Measurements from ENCODE around the gene C1orf116. TPM values are rescaled to one million over a fixed set of nuclear protein-coding genes. Genes with fewer than 3 reads are reported as not detected.
A peak's percentile ranks its signal among the peaks of the same experiment; 100 is the strongest.

The C1orf116 gene
- total and polyA plus RNA-seq, 2 experiments from 2014 or later: 0.21 to 0.29 TPM

- Histone ChIP-seq H3K36me3 (peaks cover 8% of the 10 kb centered on the region), H3K27ac (peak within 1 kb of the TSS; percentile 89), H3K4me1 (ENCODE audit: low read depth) (peaks cover 11% of the 10 kb centered on the region), H3K9me3 (ENCODE audit: low read depth) (no peaks in the 10 kb centered on the region), H3K4me3 (peak within 1 kb of the TSS; percentile 58), H3K27me3 (no peaks in the 10 kb centered on the region)
- DNase-seq (ENCODE audit: low read depth in 1 of 2, low spot score in 1 of 2): peak; percentile 95 to 100
- TF ChIP-seq, protein P1, sequence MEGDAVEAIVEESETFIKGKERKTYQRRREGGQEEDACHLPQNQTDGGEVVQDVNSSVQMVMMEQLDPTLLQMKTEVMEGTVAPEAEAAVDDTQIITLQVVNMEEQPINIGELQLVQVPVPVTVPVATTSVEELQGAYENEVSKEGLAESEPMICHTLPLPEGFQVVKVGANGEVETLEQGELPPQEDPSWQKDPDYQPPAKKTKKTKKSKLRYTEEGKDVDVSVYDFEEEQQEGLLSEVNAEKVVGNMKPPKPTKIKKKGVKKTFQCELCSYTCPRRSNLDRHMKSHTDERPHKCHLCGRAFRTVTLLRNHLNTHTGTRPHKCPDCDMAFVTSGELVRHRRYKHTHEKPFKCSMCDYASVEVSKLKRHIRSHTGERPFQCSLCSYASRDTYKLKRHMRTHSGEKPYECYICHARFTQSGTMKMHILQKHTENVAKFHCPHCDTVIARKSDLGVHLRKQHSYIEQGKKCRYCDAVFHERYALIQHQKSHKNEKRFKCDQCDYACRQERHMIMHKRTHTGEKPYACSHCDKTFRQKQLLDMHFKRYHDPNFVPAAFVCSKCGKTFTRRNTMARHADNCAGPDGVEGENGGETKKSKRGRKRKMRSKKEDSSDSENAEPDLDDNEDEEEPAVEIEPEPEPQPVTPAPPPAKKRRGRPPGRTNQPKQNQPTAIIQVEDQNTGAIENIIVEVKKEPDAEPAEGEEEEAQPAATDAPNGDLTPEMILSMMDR (IDR thresholded peaks at IDR 0.05; ENCODE audit: low read depth, low read length): no peak
Observed at GRCh38 chr1:207052911-207053769, 20.6 kb upstream of the C1orf116 start, which contains the start of gene PFKFB2. PFKFB2 (plus strand) TSS chr1:207053275; CDS start chr1:207054718, 1,443 bp downstream.

DNA sequence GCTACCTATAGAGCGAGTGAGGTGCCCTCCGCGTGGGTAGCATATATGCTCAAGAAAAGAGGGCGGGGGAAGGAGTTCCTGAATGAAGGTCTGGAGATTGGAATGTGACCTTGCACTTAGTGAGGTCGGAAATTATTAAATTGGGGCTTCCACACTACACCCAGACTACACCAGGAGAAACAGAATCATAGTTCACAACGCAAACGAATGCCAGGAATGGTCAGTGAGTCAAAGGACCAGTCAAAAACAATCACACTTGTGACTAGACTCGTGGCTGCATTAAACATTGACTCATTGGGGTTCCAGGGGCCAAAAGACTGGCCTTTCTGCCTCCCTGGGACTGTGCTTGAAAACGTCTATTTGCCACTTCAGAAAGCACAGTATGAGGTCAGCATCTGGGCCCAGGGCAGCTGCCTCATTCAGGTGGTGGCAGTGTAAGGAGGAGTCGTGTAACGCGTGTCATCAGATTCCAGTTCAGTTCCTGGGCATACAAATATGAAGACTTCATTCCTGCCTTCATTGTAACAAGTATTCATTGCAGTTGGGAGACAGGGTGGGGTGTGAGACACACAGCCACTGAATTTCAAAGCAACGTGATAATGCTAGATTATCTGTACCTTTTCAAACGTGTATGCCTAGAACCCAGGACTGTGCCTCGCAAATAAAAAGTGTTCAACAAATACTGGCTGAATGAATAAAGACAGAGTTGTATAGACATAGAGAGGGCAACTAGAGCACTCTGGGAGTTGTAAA lies 18.8 kb upstream of the C1orf116 start, which contains the start of gene YOD1:
Gene YOD1 (minus strand): TSS at position 18 of the 753 bp plus-strand sequence. CDS start 178 bp downstream, outside the sequence.
- TF ChIP-seq, protein P1 (IDR thresholded peaks at IDR 0.05; ENCODE audit: low read depth, low read length): no peak
- no peak for DNase-seq (ENCODE audit: low read depth in 1 of 2, low spot score in 1 of 2)
- Histone ChIP-seq H3K4me1 (ENCODE audit: low read depth) (peaks cover 23% of the 10 kb centered on the region), H3K27me3 (no peaks in the 10 kb centered on the region), H3K4me3 (peak within 1 kb of the TSS; percentile 61), H3K9me3 (ENCODE audit: low read depth) (no peaks in the 10 kb centered on the region), H3K36me3 (peaks cover 10% of the 10 kb centered on the region), H3K27ac (peak within 1 kb of the TSS; percentile 86)

DNA sequence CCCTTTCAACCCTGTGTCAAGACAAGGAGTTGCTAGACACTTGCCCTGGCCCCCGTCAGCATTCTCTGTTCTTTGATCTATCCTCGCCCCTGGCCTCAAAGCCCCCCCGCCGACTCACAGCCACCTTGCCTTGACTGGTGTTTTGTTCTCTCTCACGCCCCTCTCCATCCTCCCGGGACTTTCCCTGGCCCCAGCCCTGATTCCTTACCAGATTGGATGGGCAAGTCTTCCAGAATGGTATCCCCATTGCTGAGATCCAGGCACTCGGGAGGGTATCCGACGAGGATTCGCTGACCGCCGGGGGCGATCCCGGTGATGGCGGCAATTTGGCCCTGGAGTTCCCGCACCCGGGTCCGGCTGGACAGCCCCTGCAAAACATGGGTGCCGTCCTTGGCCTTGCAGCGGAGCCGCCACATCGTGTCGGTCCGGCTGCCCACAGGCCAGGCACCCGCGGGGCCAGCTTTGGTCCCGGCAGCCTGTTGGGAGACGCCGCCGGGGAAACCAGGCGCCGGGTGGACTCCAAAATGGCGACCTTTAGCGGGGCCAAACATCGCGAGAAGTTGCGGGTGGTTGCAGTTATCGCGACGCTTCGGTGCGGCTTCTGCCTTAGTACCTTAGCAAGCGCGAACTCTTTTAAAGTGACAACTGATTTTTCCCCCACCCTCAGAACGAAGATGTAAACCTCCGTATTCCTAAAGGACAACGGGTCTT lies 18.1 kb upstream of the C1orf116 start:
- peak overlapping the region; percentile 86 for H3K27ac ChIP-seq
- no peaks in the 10 kb centered on the region for H3K9me3 ChIP-seq (ENCODE audit: low read depth)
- H3K4me1 ChIP-seq (ENCODE audit: low read depth): peaks cover 23% of the 10 kb centered on the region
- TF ChIP-seq, protein P1 (IDR thresholded peaks at IDR 0.05; ENCODE audit: low read depth, low read length): no peak
- H3K36me3 ChIP-seq: peaks cover 10% of the 10 kb centered on the region
- H3K27me3 ChIP-seq: no peaks in the 10 kb centered on the region
- peak overlapping the region; percentile 61 for H3K4me3 ChIP-seq
- DNase-seq (ENCODE audit: low read depth in 1 of 2, low spot score in 1 of 2): peak; percentile 94 to 95

GRCh38 chr1:207049974-207050391 lies 17.4 kb upstream of the C1orf116 start:
- peaks cover 10% of the 10 kb centered on the region for H3K36me3 ChIP-seq
- H3K4me1 ChIP-seq (ENCODE audit: low read depth): peaks cover 23% of the 10 kb centered on the region
- H3K27me3 ChIP-seq: no peaks in the 10 kb centered on the region
- no peaks in the 10 kb centered on the region for H3K9me3 ChIP-seq (ENCODE audit: low read depth)
- H3K4me3 ChIP-seq: peak overlapping the region; percentile 61
- DNase-seq (ENCODE audit: low read depth in 1 of 2, low spot score in 1 of 2): peak; percentile 59 to 64
- TF ChIP-seq, protein P1 (IDR thresholded peaks at IDR 0.05; ENCODE audit: low read depth, low read length): peak; percentile 83
- peak overlapping the region; percentile 86 for H3K27ac ChIP-seq

GRCh38 chr1:207049514-207049913 lies 17.0 kb upstream of the C1orf116 start:
- H3K4me1 ChIP-seq (ENCODE audit: low read depth): peaks cover 23% of the 10 kb centered on the region
- H3K36me3 ChIP-seq: peaks cover 10% of the 10 kb centered on the region
- H3K9me3 ChIP-seq (ENCODE audit: low read depth): no peaks in the 10 kb centered on the region
- TF ChIP-seq, protein P1 (IDR thresholded peaks at IDR 0.05; ENCODE audit: low read depth, low read length): no peak
- no peak for DNase-seq (ENCODE audit: low read depth in 1 of 2, low spot score in 1 of 2)
- peak overlapping the region; percentile 61 for H3K4me3 ChIP-seq
- peak overlapping the region; percentile 36 for H3K27ac ChIP-seq
- H3K27me3 ChIP-seq: no peaks in the 10 kb centered on the region

Measured in cardiac muscle cell (in vitro differentiated cells and primary cell).